ENCODE results near the gene JAKMIP2.
"Not testable (repeated sequence)": the region's sequence is repeated elsewhere in the genome, so short reads cannot be mapped to it uniquely, and the experiment has no call there.

Gene JAKMIP2

GRCh38 chr5:147803161-147803560, 20.6 kb upstream of the JAKMIP2 start:
- not testable (repeated sequence) for H3K27me3 Mint-ChIP-seq, H3K27ac Mint-ChIP-seq, H3K9me3 Mint-ChIP-seq, H3K4me1 Mint-ChIP-seq, ATAC-seq, H3K4me3 Mint-ChIP-seq, DNase-seq

- no peak overlapping the region for H3K27ac Mint-ChIP-seq
- H3K27me3 Mint-ChIP-seq: peaks cover 7% of the 10 kb centered on the region
- peaks cover 10% of the 10 kb centered on the region for H3K4me1 Mint-ChIP-seq
- DNase-seq (no peak), ATAC-seq (no peak)
- H3K4me3 Mint-ChIP-seq: no peak overlapping the region
- H3K9me3 Mint-ChIP-seq: no peaks in the 10 kb centered on the region
Observed at GRCh38 chr5:147801461-147801860, 18.9 kb upstream of the JAKMIP2 start.

GRCh38 chr5:147800491-147800890, 18.0 kb upstream of the JAKMIP2 start:
- H3K27me3 Mint-ChIP-seq: peaks cover 15% of the 10 kb centered on the region
- no peak for ATAC-seq
- DNase-seq: no peak
- peaks cover 9% of the 10 kb centered on the region for H3K4me1 Mint-ChIP-seq
- no peak overlapping the region for H3K27ac Mint-ChIP-seq
- no peak overlapping the region for H3K4me3 Mint-ChIP-seq
- no peaks in the 10 kb centered on the region for H3K9me3 Mint-ChIP-seq

- no peaks in the 10 kb centered on the region for H3K4me1 Mint-ChIP-seq
- no peak for DNase-seq
Observed at GRCh38 chr5:147796556-147797308, 14.2 kb upstream of the JAKMIP2 start.

GRCh38 chr5:147791181-147791580, 8.7 kb upstream of the JAKMIP2 start:
- DNase-seq (no peak), ATAC-seq (no peak)
- Mint-ChIP-seq H3K4me1 (no peaks in the 10 kb centered on the region), H3K27me3 (peaks cover 11% of the 10 kb centered on the region), H3K4me3 (no peak overlapping the region), H3K9me3 (no peaks in the 10 kb centered on the region), H3K27ac (no peak overlapping the region)

More at GRCh38 chr5:147796556-147797308, 14.2 kb upstream of the JAKMIP2 start:
- no peak for ATAC-seq
- Mint-ChIP-seq H3K27ac (no peak overlapping the region), H3K27me3 (peaks cover 20% of the 10 kb centered on the region), H3K4me3 (no peak overlapping the region), H3K9me3 (no peaks in the 10 kb centered on the region)

- Mint-ChIP-seq H3K27me3 (no peaks in the 10 kb centered on the region), H3K27ac (no peak overlapping the region), H3K4me3 (no peak overlapping the region), H3K4me1 (no peaks in the 10 kb centered on the region), H3K9me3 (no peaks in the 10 kb centered on the region)
- no peak for ATAC-seq
- no peak for DNase-seq
Observed at GRCh38 chr5:147789820-147790219, 7.3 kb upstream of the JAKMIP2 start.

- ATAC-seq: no peak
- Mint-ChIP-seq H3K9me3 (no peaks in the 10 kb centered on the region), H3K27ac (no peak overlapping the region), H3K4me1 (no peaks in the 10 kb centered on the region), H3K4me3 (no peak overlapping the region), H3K27me3 (no peaks in the 10 kb centered on the region)
- DNase-seq: no peak
Observed at GRCh38 chr5:147788023-147788422, 5.5 kb upstream of the JAKMIP2 start.

GRCh38 chr5:147786142-147786541, 3.6 kb upstream of the JAKMIP2 start:
- Mint-ChIP-seq H3K4me1 (peaks cover 15% of the 10 kb centered on the region), H3K27ac (no peak overlapping the region), H3K27me3 (no peaks in the 10 kb centered on the region), H3K4me3 (no peak overlapping the region), H3K9me3 (no peaks in the 10 kb centered on the region)
- no peak for DNase-seq
- no peak for ATAC-seq

- peaks cover 22% of the 10 kb centered on the region for H3K4me1 Mint-ChIP-seq
- H3K27ac Mint-ChIP-seq: no peak overlapping the region
- no peak overlapping the region for H3K4me3 Mint-ChIP-seq
- DNase-seq: no peak
- no peaks in the 10 kb centered on the region for H3K27me3 Mint-ChIP-seq
- H3K9me3 Mint-ChIP-seq: no peaks in the 10 kb centered on the region
- no peak for ATAC-seq
Observed at GRCh38 chr5:147784146-147784987, 1.8 kb upstream of the JAKMIP2 start.

- peak overlapping the region in 1 of 2 donors; percentile 13 for H3K4me3 Mint-ChIP-seq
Observed at GRCh38 chr5:147780924-147781573, 1.5 kb downstream of the JAKMIP2 start.

GRCh38 chr5:147779694-147780093, 2.8 kb downstream of the JAKMIP2 start:
- ATAC-seq: no peak
- H3K27me3 Mint-ChIP-seq: no peaks in the 10 kb centered on the region
- DNase-seq: no peak
- H3K4me3 Mint-ChIP-seq: no peak overlapping the region
- H3K9me3 Mint-ChIP-seq: peaks cover 0 to 7% of the 10 kb centered on the region in 2 donors
- H3K27ac Mint-ChIP-seq: no peak overlapping the region
- H3K4me1 Mint-ChIP-seq: peaks cover 22% of the 10 kb centered on the region

More at GRCh38 chr5:147780924-147781573, 1.5 kb downstream of the JAKMIP2 start:
- DNase-seq (no peak), ATAC-seq (no peak)
- Mint-ChIP-seq H3K27me3 (no peaks in the 10 kb centered on the region), H3K9me3 (peaks cover 0 to 6% of the 10 kb centered on the region in 2 donors), H3K27ac (no peak overlapping the region), H3K4me1 (peaks cover 22% of the 10 kb centered on the region)

GRCh38 chr5:147776989-147777388, 5.5 kb downstream of the JAKMIP2 start:
- H3K4me3 Mint-ChIP-seq: no peak overlapping the region
- DNase-seq: no peak
- peaks cover 13% of the 10 kb centered on the region for H3K4me1 Mint-ChIP-seq
- H3K9me3 Mint-ChIP-seq: peaks cover 0 to 7% of the 10 kb centered on the region in 2 donors
- H3K27ac Mint-ChIP-seq: no peak overlapping the region
- ATAC-seq: no peak
- H3K27me3 Mint-ChIP-seq: no peaks in the 10 kb centered on the region

GRCh38 chr5:147773587-147773986, 8.9 kb downstream of the JAKMIP2 start:
- ATAC-seq (no peak), DNase-seq (no peak)
- Mint-ChIP-seq H3K4me3 (no peak overlapping the region), H3K4me1 (no peaks in the 10 kb centered on the region), H3K9me3 (peaks cover 0 to 7% of the 10 kb centered on the region in 2 donors), H3K27me3 (no peaks in the 10 kb centered on the region), H3K27ac (no peak overlapping the region)

- H3K4me1 Mint-ChIP-seq: no peaks in the 10 kb centered on the region
- ATAC-seq: no peak
Observed at GRCh38 chr5:147773139-147773538, 9.4 kb downstream of the JAKMIP2 start.

GRCh38 chr5:147767048-147767447, 15.5 kb downstream of the JAKMIP2 start:
- H3K27me3 Mint-ChIP-seq: no peaks in the 10 kb centered on the region
- H3K4me3 Mint-ChIP-seq: no peak overlapping the region
- DNase-seq: no peak
- H3K9me3 Mint-ChIP-seq: no peaks in the 10 kb centered on the region
- no peak overlapping the region for H3K27ac Mint-ChIP-seq
- no peaks in the 10 kb centered on the region for H3K4me1 Mint-ChIP-seq
- ATAC-seq: no peak

More at GRCh38 chr5:147773139-147773538, 9.4 kb downstream of the JAKMIP2 start:
- Mint-ChIP-seq H3K27me3 (no peaks in the 10 kb centered on the region), H3K4me3 (no peak overlapping the region), H3K27ac (no peak overlapping the region), H3K9me3 (peaks cover 0 to 7% of the 10 kb centered on the region in 2 donors)
- DNase-seq: no peak
